HepG2 (cell line): ENCODE results near the gene RFX7. TPM values are rescaled to one million over a fixed set of nuclear protein-coding genes. Genes with fewer than 3 reads are reported as not detected.

Source experiments
- ASH2L ChIP-seq: fragments of 300-600, 200-600 bp; sonication (generic); IDR thresholded peaks from 2 replicates; pipeline ENCODE4 v1.7.0; 2017; ENCODE audit warnings: low read depth, mild to moderate bottlenecking, moderate library complexity, mixed read lengths, low read length; ENCODE audit not compliant: insufficient read length
- CAMTA2 ChIP-seq: sonication (generic); formaldehyde crosslinking; IDR thresholded peaks from 2 replicates; pipeline ENCODE4 v1.4.0; 2020; ENCODE audit warnings: mild to moderate bottlenecking, missing genetic modification reagents, borderline replicate concordance
- EZH2 ChIP-seq: conservative IDR thresholded peaks from 2 replicates; pipeline ENCODE4 v1.6.1; 2012; ENCODE audit warnings: mild to moderate bottlenecking, low read depth, low read length, moderate library complexity
- FOXM1 ChIP-seq: sonication (generic); formaldehyde crosslinking; IDR thresholded peaks from 2 replicates; pipeline ENCODE4 v1.5.0; 2020; ENCODE audit warnings: missing genetic modification reagents
- GATA4 ChIP-seq: sonication (generic); IDR thresholded peaks from 2 replicates; pipeline ENCODE4 v1.6.1; 2016; ENCODE audit warnings: antibody characterized with exemption, low read depth, borderline replicate concordance
- GATAD1 ChIP-seq: IDR thresholded peaks from 2 replicates; pipeline ENCODE4 v1.6.1; 2016; ENCODE audit warnings: missing genetic modification reagents, missing compliant biosample characterization
- HOXA3 ChIP-seq: sonication (generic); formaldehyde crosslinking; IDR thresholded peaks from 2 replicates; pipeline ENCODE4 v1.5.0; 2020; ENCODE audit warnings: missing genetic modification reagents
- IRF9 ChIP-seq: sonication (generic); formaldehyde crosslinking; IDR thresholded peaks from 2 replicates; pipeline ENCODE4 v1.8.0; 2022; ENCODE audit warnings: missing genetic modification reagents, mild to moderate bottlenecking, borderline replicate concordance
- MIER2 ChIP-seq: IDR thresholded peaks from 2 replicates; pipeline ENCODE4 v1.6.1; 2016; ENCODE audit warnings: missing biosample characterization, missing genetic modification reagents
- NCOR1 ChIP-seq: fragments of 200-600 bp; sonication (generic); IDR thresholded peaks from 2 replicates; pipeline ENCODE4 v1.7.0; 2017; ENCODE audit warnings: antibody characterized with exemption, low read length, borderline replicate concordance
- NFE2 ChIP-seq: sonication (generic); formaldehyde crosslinking; IDR thresholded peaks from 2 replicates; pipeline ENCODE4 v1.4.0; 2020; ENCODE audit warnings: missing genetic modification reagents
- NRL ChIP-seq: sonication (generic); formaldehyde crosslinking; IDR thresholded peaks from 2 replicates; pipeline ENCODE4 v1.5.0; 2020; ENCODE audit warnings: missing genetic modification reagents, mild to moderate bottlenecking, moderate library complexity, borderline replicate concordance
- PHB2 ChIP-seq: fragments of 450-650 bp; IDR thresholded peaks from 2 replicates; pipeline ENCODE4 v1.6.1; 2018; ENCODE audit not compliant: partially characterized antibody
- RAD51 ChIP-seq: fragments of 450-650 bp; IDR thresholded peaks from 2 replicates; pipeline ENCODE4 v1.6.1; 2016; ENCODE audit warnings: borderline replicate concordance
- REXO4 ChIP-seq: sonication (generic); formaldehyde crosslinking; IDR thresholded peaks from 2 replicates; pipeline ENCODE4 v1.8.0; 2022; ENCODE audit warnings: missing genetic modification reagents, mild to moderate bottlenecking, borderline replicate concordance
- SALL1 ChIP-seq: sonication (generic); formaldehyde crosslinking; IDR thresholded peaks from 2 replicates; pipeline ENCODE4 v1.8.0; 2022; ENCODE audit warnings: mild to moderate bottlenecking, missing genetic modification reagents
- SCMH1 ChIP-seq: sonication (generic); formaldehyde crosslinking; IDR thresholded peaks from 2 replicates; pipeline ENCODE4 v1.9.0; 2021; ENCODE audit warnings: missing genetic modification reagents, mild to moderate bottlenecking, borderline replicate concordance
- SRF ChIP-seq: IDR thresholded peaks from 2 replicates; pipeline ENCODE4 v1.6.1; 2011; ENCODE audit warnings: mild to moderate bottlenecking, low read depth, low read length, moderate library complexity
- SSRP1 ChIP-seq: IDR thresholded peaks from 2 replicates; pipeline ENCODE4 v1.6.1; 2016; ENCODE audit warnings: control low read depth
- TCF7 ChIP-seq: sonication (generic); IDR thresholded peaks from 2 replicates; pipeline ENCODE4 v1.6.1; 2016; ENCODE audit warnings: antibody characterized with exemption, low read depth
- TFDP2 ChIP-seq: sonication (generic); formaldehyde crosslinking; IDR thresholded peaks from 2 replicates; pipeline ENCODE4 v1.4.0; 2020; ENCODE audit warnings: missing genetic modification reagents
- ZBTB26 ChIP-seq: IDR thresholded peaks from 2 replicates; pipeline ENCODE4 v1.6.1; 2016; ENCODE audit warnings: missing compliant biosample characterization, missing genetic modification reagents, borderline replicate concordance
- ZFAT ChIP-seq: sonication (generic); formaldehyde crosslinking; conservative IDR thresholded peaks from 2 replicates; pipeline ENCODE4 v1.8.1; 2023; ENCODE audit warnings: missing genetic modification reagents, inconsistent platforms
- ZFP36L2 ChIP-seq: sonication (generic); formaldehyde crosslinking; IDR thresholded peaks from 2 replicates; pipeline ENCODE4 v1.4.0; 2020; ENCODE audit warnings: missing genetic modification reagents
- ZNF253 ChIP-seq: sonication (generic); formaldehyde crosslinking; IDR thresholded peaks from 2 replicates; pipeline ENCODE4 v1.8.0; 2022; ENCODE audit warnings: mild to moderate bottlenecking, missing genetic modification reagents, borderline replicate concordance
- ZNF333 ChIP-seq: sonication (generic); formaldehyde crosslinking; IDR thresholded peaks from 2 replicates; pipeline ENCODE4 v1.4.0; 2020; ENCODE audit warnings: mild to moderate bottlenecking, missing genetic modification reagents, borderline replicate concordance
- ZNF337 ChIP-seq: sonication (generic); formaldehyde crosslinking; IDR thresholded peaks from 2 replicates; pipeline ENCODE4 v1.5.1; 2020; ENCODE audit warnings: missing genetic modification reagents, low read depth, mild to moderate bottlenecking, borderline replicate concordance
- ZNF564 ChIP-seq: sonication (generic); formaldehyde crosslinking; IDR thresholded peaks from 2 replicates; pipeline ENCODE4 v1.8.1; 2023; ENCODE audit warnings: mild to moderate bottlenecking, missing genetic modification reagents
- polyA plus RNA-seq, 8 experiments: library from polyadenylated mRNA; depleted of rRNA in 3 of 8; stranded (reverse) in 7 of 8; unstranded in 1 of 8; fragments of >200 nt; fragmentation: Illumina TruSeq in 4 of 8; extraction: Trizol in 4 of 8; gene quantifications; 2 replicates each; pipeline versions ENCODE4 v1.2.1 to v1.2.3, GENCODE V29; 2011 to 2016; ENCODE audit warnings: low read depth in 4 of 8, missing spikeins in 1 of 8, mixed read lengths in 1 of 8; ENCODE audit not compliant: insufficient read depth in 1 of 8
- total RNA-seq, 5 experiments: library from RNA; depleted of rRNA; stranded (reverse); fragments of >200 nt; fragmentation: Illumina TruSeq; extraction: Trizol; gene quantifications; 2 replicates each; pipeline ENCODE4 v1.2.3, GENCODE V29; 2016; ENCODE audit warnings: low read depth in 1 of 5

RFX7 gene
- total and polyA plus RNA-seq, 2 of the 13 experiments (the other 11 are each of a cell fraction or from before 2014, with no cell fraction given): 8.5 to 10.4 TPM

GRCh38 chr15:56245871-56246814 lies 2.5 kb upstream of the RFX7 start (continued):
- TF ChIP-seq ASH2L (peak; percentile 57), ZNF253 (CRISPR knock-in tag) (no peak), ZFAT (CRISPR knock-in tag) (no peak), NFE2 (CRISPR knock-in tag) (no peak), NCOR1 (no peak), NRL (CRISPR knock-in tag) (no peak), RAD51 (no peak), REXO4 (CRISPR knock-in tag) (no peak), TCF7 (no peak), SCMH1 (CRISPR knock-in tag) (no peak), ZNF564 (no peak), GATAD1 (peak; percentile 74), ZBTB26 (peak; percentile 44; the same call in 1 of the 2 replicates), SRF (peak; percentile 43; the same call in 1 of the 2 replicates), HOXA3 (CRISPR knock-in tag) (peak; percentile 71; the same call in 1 of the 2 replicates), FOXM1 (CRISPR knock-in tag) (no peak), CAMTA2 (CRISPR knock-in tag) (no peak), ZNF337 (no peak), PHB2 (no peak), ZNF333 (CRISPR knock-in tag) (no peak), ZFP36L2 (no peak), GATA4 (0 out of 2 replicates have a peak, but pooled peaks have one; percentile 43), IRF9 (CRISPR knock-in tag) (peak; percentile 68; the same call in 1 of the 2 replicates), MIER2 (CRISPR knock-in tag) (peak; percentile 79), SSRP1 (no peak), EZH2 (no peak), SALL1 (CRISPR knock-in tag) (peak; percentile 87), TFDP2 (CRISPR knock-in tag) (peak; percentile 49; the same call in 1 of the 2 replicates)
